Skin epidermis (tissue), 12 donors: ENCODE data around the gene KRTAP10-5.
"Not testable (repeated sequence)": the region's sequence is repeated elsewhere in the genome, so short reads cannot be mapped to it uniquely, and the experiment has no call there.

Source experiments
- H3K27ac ChIP-seq, 21 experiments: fragments of 200-600 bp; sonication (generic) in 11 of 21; one replicate each; pipeline ENCODE4 v1.5.0; 2020; ENCODE audit warnings: mild to moderate bottlenecking in 3 of 21, inconsistent platforms in 2 of 21, moderate library complexity in 2 of 21
- H3K4me3 ChIP-seq, 7 experiments: fragments of 200-600 bp; sonication (generic) in 2 of 7; one replicate each; pipeline ENCODE4 v1.5.0; 2020; ENCODE audit warnings: inconsistent platforms in 2 of 7, mild to moderate bottlenecking in 2 of 7, moderate library complexity in 1 of 7

The KRTAP10-5 gene, protein sequence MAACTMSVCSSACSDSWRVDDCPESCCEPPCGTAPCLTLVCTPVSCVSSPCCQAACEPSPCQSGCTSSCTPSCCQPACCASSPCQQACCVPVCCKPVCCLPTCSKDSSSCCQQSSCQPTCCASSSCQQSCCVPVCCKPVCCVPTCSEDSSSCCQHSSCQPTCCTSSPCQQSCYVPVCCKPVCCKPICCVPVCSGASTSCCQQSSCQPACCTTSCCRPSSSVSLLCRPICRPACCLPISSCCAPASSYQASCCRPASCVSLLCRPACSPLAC

DNA sequence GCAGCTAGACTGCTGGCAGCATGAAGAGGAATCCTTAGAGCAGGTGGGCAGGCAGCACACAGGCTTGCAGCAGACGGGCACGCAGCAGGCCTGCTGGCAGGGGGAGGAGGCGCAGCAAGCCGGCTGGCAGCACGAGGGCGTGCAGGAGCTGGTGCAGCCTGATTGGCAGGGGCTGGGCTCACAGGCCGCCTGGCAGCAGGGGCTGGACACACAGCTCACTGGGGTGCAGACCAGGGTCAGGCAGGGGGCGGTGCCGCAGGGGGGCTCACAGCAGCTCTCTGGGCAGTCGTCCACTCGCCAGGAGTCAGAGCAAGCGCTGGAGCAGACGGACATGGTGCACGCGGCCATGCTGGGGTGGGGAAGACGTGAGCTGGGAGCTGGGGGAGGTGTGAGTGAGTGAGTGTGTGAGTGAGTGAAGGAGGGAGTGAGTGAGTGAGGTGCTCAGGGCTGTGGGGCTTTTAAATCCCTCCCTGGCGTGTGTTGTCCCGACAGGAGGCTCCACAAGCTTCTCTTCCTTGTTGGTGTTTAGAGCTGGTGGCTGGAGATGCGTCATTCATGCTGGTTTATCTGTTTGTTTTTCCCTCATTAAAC lies at the start of gene KRTAP10-5:
KRTAP10-5 (minus strand) TSS at position 374 of the 591 bp plus-strand sequence; CDS start at position 348, 26 bp downstream.
- not testable (repeated sequence) for H3K4me3 ChIP-seq, H3K27ac ChIP-seq

DNA sequence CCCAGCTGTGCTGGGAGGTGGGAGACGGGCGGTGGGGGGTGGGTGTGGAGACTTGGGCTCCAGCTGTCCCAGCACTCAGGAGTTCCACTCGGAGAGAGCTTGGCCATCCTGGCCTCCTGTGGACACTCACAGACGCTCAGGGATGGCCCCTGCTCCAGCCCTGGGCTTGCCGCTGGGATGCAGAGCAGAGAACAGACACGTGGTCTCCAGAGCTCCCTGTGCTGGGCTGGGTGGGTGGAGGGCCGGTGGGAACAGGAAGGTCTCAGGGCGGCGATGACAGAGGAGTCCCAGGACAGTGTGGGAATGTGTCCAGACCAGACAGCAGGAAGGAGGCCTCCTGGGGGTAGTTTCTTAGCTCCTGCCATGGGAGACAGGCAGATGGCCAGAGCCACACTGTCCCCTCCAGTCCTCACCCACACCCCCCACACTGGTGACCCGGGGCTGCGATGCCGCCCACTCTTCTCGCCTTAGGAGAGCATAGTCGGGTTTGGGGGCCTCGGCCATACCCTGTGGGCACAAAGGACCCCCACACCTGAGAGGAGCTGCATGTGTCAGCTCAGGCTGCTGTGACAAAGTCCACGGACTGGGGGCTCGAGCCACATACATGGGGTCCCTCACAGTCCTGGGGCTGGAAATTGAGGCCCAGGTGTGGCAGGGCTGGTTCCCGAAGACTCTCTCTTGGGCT lies 48.4 kb upstream of the KRTAP10-5 start:
- Histone ChIP-seq H3K27ac (no peak overlapping the region), H3K4me3 (no peak overlapping the region)

GRCh38 chr21:44627831-44628233 lies 47.4 kb upstream of the KRTAP10-5 start:
- H3K27ac ChIP-seq, H3K4me3 ChIP-seq: not testable (repeated sequence)

DNA sequence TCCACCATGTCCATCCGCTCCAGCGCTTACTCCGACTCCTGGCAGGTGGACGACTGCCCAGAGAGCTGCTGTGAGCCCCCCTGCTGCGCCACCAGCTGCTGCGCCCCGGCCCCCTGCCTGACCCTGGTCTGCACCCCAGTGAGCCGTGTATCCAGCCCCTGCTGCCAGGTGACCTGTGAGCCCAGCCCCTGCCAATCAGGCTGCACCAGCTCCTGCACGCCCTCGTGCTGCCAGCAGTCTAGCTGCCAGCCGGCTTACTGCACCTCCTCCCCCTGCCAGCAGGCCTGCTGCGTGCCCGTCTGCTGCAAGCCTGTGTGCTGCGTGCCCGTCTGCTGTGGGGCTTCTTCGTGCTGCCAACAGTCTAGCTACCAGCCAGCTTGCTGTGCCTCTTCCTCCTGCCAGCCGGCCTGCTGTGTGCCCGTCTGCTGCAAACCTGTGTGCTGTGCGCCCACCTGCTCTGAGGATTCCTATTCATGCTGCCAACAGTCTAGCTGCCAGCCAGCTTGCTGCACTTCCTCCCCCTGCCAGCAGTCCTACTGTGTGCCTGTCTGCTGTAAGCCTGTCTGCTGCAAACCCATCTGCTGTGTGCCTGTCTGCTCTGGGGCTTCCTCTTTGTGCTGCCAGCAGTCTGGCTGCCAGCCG lies 46.9 kb upstream of the KRTAP10-5 start:
- H3K27ac ChIP-seq, H3K4me3 ChIP-seq: not testable (repeated sequence)

GRCh38 chr21:44626673-44627143 lies 46.3 kb upstream of the KRTAP10-5 start, which contains the start of gene KRTAP10-9:
KRTAP10-9 (plus strand) TSS chr21:44627093; CDS start chr21:44627172, 79 bp downstream.
- no peak within 1 kb of the TSS for H3K4me3 ChIP-seq
- no peak within 1 kb of the TSS for H3K27ac ChIP-seq

DNA sequence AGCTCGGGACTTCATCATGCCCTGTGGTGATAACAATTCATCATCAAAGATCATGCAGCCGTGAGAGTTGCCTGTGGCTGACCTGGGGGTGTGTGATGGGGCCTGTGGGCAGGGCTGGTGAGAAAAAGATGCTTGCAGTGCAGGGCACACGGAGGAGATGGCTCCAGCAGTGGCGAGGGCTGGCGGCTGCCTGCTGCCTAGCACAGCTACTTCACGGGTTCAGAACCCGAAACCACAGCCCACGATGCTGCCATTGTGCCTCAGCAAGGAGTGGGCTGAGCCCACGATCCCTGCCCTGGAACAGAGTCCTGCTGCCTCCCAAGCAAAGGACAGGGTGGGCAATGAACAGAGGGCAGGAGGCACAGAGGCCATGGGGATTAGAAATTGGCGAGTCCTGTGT lies 45.9 kb upstream of the KRTAP10-5 start:
- H3K4me3 ChIP-seq, result no peak overlapping the region
- H3K27ac ChIP-seq, result no peak overlapping the region

DNA sequence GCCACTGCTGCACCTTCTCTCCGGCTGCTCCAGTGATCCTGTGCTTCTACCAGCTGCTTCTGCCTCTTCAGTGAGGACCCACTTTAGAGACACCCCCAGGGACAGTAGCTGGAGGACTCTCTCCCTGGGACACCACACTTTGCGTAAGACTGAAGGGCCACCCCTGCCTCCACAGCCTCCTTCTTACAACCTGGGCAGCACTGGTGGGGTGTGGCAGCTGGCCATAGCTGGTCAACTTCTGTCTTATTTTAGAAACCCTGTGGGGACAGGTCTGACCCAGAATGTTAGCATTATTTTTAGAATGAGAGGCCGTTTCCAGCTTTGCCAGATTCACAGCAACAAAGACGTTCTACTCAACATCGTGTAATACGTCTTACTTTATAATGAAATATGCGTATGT lies 45.4 kb upstream of the KRTAP10-5 start:
- no peak overlapping the region for H3K4me3 ChIP-seq
- no peak overlapping the region for H3K27ac ChIP-seq

DNA sequence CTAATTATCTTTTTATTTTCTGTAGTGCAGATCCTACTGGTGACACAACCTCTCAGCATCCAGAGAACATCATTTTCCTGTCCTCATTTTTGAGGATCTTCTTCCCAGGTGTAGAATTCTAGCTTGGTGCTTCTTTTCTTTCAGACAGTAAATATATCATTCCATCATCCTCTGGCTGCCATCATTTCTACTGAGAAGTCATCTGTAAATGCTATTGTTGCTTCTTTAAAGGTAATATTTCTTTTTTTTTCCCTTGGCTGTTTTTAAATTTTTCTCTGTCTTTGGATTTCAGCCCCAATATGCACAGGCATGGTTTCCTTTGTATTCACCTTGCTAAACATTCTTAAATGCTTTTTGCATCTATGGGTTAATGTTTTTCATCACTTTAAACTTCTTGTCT lies 43.2 kb upstream of the KRTAP10-5 start:
- H3K4me3 ChIP-seq, result no peak overlapping the region
- no peak overlapping the region for H3K27ac ChIP-seq

DNA sequence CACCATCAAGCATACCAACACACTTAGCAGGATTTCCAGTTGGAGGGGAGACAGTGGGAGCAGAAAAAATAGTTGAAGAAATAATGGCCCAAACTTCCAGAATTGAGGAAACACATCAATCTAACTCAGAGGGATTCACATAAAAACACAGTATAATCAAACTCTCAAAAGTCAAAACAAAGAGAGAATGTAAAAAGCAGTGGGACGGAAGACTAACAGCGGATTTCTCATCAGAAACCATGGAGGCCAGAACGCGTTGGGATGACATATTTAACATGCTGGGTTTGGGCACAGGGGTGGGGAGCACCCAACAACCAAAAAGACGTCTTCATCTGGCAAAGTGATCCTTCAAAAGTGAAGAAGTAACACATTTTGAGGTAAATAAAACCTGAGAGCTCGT lies 39.5 kb upstream of the KRTAP10-5 start:
- H3K27ac ChIP-seq, result no peak overlapping the region
- H3K4me3 ChIP-seq, result no peak overlapping the region

- Histone ChIP-seq H3K4me3 (no peak overlapping the region), H3K27ac (peak overlapping the region in 8 of 21 experiments; percentile 2 to 80 (median 48))
Observed at GRCh38 chr21:44618909-44619308, 38.5 kb upstream of the KRTAP10-5 start.

- H3K27ac ChIP-seq, result peak overlapping the region in 8 of 21 experiments; percentile 2 to 80 (median 48)
- H3K4me3 ChIP-seq, result no peak overlapping the region
Observed at GRCh38 chr21:44618504-44618903, 38.1 kb upstream of the KRTAP10-5 start.

- Histone ChIP-seq H3K4me3 (no peak overlapping the region), H3K27ac (no peak overlapping the region)
Observed at GRCh38 chr21:44617071-44617501, 36.7 kb upstream of the KRTAP10-5 start.

GRCh38 chr21:44616591-44616926 lies 36.2 kb upstream of the KRTAP10-5 start:
- no peak overlapping the region for H3K4me3 ChIP-seq
- no peak overlapping the region for H3K27ac ChIP-seq

GRCh38 chr21:44615911-44616590 lies 35.6 kb upstream of the KRTAP10-5 start:
- Histone ChIP-seq H3K4me3 (no peak overlapping the region), H3K27ac (no peak overlapping the region)

DNA sequence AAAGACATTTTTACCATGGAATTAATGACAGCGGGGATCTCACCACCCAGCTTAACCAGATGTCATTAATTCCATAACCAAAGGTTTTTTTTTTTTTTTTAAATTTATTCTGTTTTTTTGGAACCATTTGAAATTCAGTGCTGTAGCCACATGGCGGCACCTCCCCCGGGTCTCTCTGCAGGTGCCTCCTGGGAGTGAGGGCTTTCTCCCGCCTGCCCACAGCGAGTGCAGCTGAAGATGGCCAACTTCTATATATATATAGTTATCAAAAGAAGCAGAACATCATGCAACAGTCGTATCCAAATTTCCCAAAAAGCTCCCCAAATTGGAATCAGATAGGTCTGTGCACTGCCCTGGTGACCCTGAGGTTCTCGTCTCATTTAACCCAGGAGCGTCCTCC lies 35.1 kb upstream of the KRTAP10-5 start:
- no peak overlapping the region for H3K27ac ChIP-seq
- no peak overlapping the region for H3K4me3 ChIP-seq

GRCh38 chr21:44614961-44615391 lies 34.6 kb upstream of the KRTAP10-5 start:
- Histone ChIP-seq H3K4me3 (no peak overlapping the region), H3K27ac (no peak overlapping the region)

- no peak overlapping the region for H3K27ac ChIP-seq
- no peak overlapping the region for H3K4me3 ChIP-seq
Observed at GRCh38 chr21:44614161-44614631, 33.8 kb upstream of the KRTAP10-5 start.

- no peak overlapping the region for H3K27ac ChIP-seq
Observed at GRCh38 chr21:44613386-44614155, 33.2 kb upstream of the KRTAP10-5 start.

GRCh38 chr21:44612669-44613229 lies 32.3 kb upstream of the KRTAP10-5 start:
- Histone ChIP-seq H3K27ac (no peak overlapping the region), H3K4me3 (no peak overlapping the region)

More at GRCh38 chr21:44613386-44614155, 33.2 kb upstream of the KRTAP10-5 start:
- H3K4me3 ChIP-seq, result no peak overlapping the region
